Memory B cell (primary cell): ENCODE data around the gene IGHMBP2.

Experiments
- ATAC-seq: fragments of 150-1000 bp; cut with Tn5 transposase; 2 replicates; pipeline ENCODE4 v1.10.0; 2021; ENCODE audit warnings: low read depth, mild to moderate bottlenecking, moderate library complexity
- DNase-seq, 2 donors: peaks; one replicate each; pipeline ENCODE4 v3.0.0; 2022; ENCODE audit warnings: low spot score in 2 of 2
- H3K27ac Mint-ChIP-seq: one replicate; pipeline ENCODE4 v1.8.0; 2022; ENCODE audit warnings: mild to moderate bottlenecking, moderate library complexity, mixed read lengths
- H3K27me3 Mint-ChIP-seq: one replicate; pipeline ENCODE4 v1.8.0; 2022; ENCODE audit warnings: mixed read lengths
- H3K36me3 Mint-ChIP-seq: one replicate; pipeline ENCODE4 v1.8.0; 2022; ENCODE audit warnings: mild to moderate bottlenecking, mixed read lengths
- H3K4me1 Mint-ChIP-seq: one replicate; pipeline ENCODE4 v1.8.0; 2022; ENCODE audit warnings: mixed read lengths
- H3K4me3 Mint-ChIP-seq: one replicate; pipeline ENCODE4 v1.8.0; 2022; ENCODE audit warnings: mild to moderate bottlenecking, moderate library complexity, mixed read lengths
- H3K9me3 Mint-ChIP-seq: one replicate; pipeline ENCODE4 v1.8.0; 2022; ENCODE audit warnings: mixed read lengths

IGHMBP2 gene

DNA sequence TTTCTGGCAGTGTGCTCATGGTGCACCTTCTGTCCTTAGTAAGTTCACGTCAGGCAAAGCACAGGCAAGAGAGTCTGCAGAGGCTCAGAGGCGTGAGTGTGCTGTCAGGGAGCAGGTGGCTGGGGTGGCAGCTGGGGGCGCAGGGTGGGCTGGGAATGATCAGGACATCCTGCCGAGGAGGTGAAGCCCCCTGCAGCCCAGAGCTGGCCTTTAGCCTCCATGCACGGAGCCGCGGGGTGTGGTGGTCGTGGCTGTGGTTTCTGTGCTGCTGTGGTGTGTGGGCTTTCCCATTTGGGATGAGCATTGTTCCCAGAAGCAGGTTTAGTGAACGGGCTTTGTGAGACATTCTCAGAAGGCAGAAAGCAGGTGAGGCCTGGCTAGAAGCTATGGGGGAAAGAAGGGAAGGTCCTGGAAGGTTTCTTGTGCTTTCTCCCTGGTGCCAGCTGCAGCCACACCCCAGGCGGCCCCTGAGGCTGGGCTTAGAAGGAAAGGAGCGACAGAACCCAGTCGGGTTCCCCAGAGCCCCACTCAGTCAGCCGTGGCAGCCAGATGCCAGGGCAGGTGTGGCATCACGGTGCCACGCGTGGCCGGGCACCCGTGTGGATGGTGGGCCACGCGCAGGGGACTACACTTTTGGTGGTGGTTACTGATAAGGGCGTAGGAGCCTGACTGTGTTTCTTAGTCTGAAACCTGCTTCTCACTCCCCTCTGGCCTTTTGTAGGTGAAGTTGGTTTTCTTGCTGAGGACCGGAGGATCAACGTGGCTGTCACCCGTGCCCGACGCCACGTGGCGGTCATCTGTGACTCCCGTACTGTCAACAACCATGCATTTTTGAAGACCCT is 32.0 kb downstream of the IGHMBP2 start:
- no peak for ATAC-seq
- no peaks in the 10 kb centered on the region for H3K4me1 Mint-ChIP-seq
- no peak overlapping the region for H3K4me3 Mint-ChIP-seq
- peaks cover 22% of the 10 kb centered on the region for H3K36me3 Mint-ChIP-seq
- no peaks in the 10 kb centered on the region for H3K27me3 Mint-ChIP-seq
- no peaks in the 10 kb centered on the region for H3K9me3 Mint-ChIP-seq
- no peak overlapping the region for H3K27ac Mint-ChIP-seq
- DNase-seq: no peak

DNA sequence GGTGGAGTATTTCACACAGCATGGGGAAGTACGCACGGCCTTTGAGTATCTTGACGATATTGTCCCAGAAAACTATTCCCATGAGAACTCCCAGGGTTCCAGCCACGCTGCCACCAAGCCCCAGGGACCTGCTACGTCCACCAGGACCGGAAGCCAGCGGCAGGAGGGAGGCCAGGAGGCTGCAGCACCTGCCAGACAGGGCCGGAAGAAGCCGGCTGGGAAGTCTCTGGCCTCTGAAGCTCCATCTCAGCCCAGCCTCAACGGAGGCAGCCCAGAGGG is 32.6 kb downstream of the IGHMBP2 start:
- Mint-ChIP-seq H3K27me3 (no peaks in the 10 kb centered on the region), H3K27ac (no peak overlapping the region), H3K4me1 (no peaks in the 10 kb centered on the region), H3K4me3 (no peak overlapping the region), H3K9me3 (no peaks in the 10 kb centered on the region), H3K36me3 (peaks cover 24% of the 10 kb centered on the region)
- DNase-seq: no peak
- no peak for ATAC-seq

DNA sequence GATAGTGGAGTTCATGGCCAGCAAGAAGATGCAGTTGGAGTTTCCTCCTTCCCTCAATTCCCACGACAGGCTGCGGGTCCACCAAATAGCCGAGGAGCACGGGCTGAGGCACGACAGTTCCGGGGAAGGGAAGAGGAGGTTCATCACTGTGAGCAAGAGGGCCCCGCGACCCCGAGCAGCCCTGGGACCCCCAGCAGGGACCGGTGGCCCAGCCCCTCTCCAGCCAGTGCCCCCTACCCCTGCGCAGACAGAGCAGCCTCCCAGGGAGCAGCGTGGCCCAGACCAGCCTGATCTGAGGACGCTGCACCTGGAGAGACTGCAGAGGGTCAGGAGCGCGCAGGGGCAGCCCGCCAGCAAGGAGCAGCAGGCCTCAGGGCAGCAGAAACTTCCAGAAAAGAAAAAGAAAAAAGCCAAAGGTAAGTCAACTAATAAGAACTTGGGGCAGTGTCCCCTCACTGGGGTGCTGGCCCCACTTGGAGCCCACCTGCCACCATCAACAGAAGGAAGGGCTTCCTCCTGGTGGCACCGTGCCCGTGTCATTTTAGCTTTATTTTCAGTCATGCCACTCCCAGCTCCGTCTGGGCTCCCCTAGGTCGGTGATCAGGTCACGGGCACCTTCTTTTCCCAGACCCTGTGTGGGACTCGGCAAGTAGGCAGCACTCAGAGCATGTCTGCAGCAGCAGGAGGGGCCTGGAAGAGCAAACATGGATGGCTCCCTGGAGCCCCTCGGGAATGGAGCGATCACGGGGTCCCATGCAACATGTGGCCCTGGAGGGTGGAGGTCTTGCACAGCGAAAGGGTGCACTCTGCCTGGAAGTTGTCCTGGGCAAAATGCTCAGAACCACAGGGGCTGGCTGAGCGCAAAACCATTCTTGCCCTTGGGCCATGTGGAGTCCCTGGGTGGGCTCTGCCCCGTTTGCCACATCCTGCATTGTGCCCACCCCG is 33.3 kb downstream of the IGHMBP2 start:
- H3K9me3 Mint-ChIP-seq: no peaks in the 10 kb centered on the region
- DNase-seq (no peak), ATAC-seq (no peak)
- no peaks in the 10 kb centered on the region for H3K27me3 Mint-ChIP-seq
- H3K36me3 Mint-ChIP-seq: peaks cover 20% of the 10 kb centered on the region
- H3K4me1 Mint-ChIP-seq: no peaks in the 10 kb centered on the region
- no peak overlapping the region for H3K4me3 Mint-ChIP-seq
- H3K27ac Mint-ChIP-seq: no peak overlapping the region

DNA sequence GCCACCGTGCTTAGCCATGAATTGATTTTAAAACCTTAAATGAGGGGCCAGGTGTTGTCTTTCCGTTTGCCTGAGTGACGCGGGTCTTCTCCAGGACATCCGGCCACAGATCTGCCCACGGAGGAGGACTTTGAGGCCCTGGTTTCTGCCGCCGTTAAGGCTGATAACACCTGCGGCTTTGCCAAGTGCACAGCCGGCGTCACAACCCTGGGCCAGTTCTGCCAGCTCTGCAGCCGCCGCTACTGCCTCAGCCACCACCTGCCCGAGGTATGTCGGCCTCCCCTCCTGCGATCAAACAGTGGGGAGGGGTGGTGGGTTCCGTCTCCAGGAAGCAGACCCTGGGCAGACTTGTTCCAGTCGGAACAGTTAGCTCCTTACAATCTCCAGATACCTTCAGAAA is 34.4 kb downstream of the IGHMBP2 start:
- Mint-ChIP-seq H3K4me3 (no peak overlapping the region), H3K27me3 (no peaks in the 10 kb centered on the region), H3K36me3 (peaks cover 18% of the 10 kb centered on the region), H3K27ac (no peak overlapping the region), H3K9me3 (no peaks in the 10 kb centered on the region), H3K4me1 (no peaks in the 10 kb centered on the region)
- DNase-seq (no peak), ATAC-seq (no peak)

DNA sequence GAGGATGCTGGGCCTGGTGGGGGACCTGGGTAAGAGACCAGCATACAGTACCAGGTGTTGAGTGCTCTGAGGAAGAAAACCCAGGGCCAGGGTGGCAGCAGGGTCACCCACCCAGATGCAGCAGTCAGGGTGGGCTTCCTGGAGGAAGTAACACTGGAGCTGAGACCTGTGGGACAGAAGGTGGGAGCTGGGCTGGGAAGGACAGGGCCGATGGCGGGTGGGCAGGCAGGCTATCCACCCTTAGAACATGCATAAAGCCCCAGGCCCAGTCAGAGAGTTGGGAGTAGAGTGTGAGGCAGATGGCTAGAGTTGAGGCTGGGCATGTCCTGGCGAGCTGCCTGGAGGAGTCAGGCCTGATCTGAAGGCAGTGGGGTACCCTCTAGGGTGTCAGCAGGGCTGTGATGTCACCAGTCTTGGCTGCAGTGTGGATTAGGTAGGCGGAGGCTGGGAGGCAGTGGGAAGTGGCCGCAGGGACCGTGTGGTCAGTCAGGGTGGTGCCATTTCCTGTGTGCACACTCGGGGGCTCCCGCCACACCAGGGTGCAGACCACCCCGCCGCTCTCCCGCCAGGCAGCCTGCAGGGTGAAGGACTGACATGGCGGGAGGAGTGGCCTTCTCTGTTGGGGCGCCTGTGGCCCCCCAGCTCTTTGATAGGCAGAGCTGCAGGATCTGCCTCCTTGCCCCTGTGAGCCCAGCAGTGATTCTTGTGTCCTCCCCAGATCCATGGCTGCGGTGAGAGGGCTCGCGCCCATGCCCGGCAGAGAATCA is 35.3 kb downstream of the IGHMBP2 start:
- Mint-ChIP-seq H3K27ac (no peak overlapping the region), H3K4me1 (no peaks in the 10 kb centered on the region), H3K36me3 (peaks cover 18% of the 10 kb centered on the region), H3K4me3 (no peak overlapping the region), H3K27me3 (no peaks in the 10 kb centered on the region), H3K9me3 (no peaks in the 10 kb centered on the region)
- ATAC-seq (no peak), DNase-seq (no peak)

DNA sequence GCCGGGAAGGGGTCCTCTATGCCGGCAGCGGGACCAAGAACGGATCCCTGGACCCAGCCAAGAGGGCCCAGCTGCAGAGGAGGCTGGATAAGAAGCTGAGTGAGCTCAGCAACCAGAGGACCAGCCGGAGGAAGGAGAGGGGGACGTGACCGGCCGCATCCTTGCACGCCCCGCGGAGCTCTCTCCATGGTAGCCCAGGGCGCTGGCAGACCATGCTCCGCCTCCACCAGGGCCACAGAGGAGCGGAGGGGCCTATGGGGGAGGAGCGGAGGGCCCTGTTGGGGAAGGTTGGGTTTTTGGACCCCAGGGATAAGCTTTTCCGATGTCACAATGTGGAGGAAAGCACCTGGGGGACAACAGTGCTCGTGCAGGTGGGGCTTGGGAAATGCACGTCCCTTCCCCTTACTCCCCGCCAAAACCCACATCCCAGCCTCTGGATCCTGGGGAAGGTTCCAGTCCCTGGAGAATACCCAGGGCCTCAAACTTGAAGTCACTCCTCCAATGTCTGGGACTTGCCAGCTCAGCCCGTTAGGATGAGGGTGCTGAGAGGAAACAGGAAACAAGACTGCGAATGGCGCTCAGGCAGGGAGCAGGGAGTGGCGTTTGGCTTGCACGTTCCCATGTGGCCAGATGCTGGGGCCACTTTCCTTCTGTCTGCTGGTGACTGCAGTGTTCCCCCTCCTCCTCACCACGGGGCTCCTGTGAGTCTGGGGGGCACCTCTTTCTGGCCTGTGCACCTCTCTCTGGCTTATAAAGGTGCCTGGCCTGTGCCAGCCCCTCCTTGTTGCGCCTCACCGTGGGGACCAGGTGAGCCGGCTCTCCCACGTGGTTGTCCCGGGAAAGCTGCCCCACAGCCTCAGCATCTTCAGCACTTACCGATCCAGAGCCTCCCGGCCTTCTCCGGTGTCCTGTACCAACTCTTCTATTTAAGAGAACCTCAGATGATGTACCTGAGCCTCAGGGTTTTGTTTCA is 36.2 kb downstream of the IGHMBP2 start:
- Mint-ChIP-seq H3K4me3 (no peak overlapping the region), H3K36me3 (peaks cover 17% of the 10 kb centered on the region), H3K4me1 (no peaks in the 10 kb centered on the region), H3K27me3 (no peaks in the 10 kb centered on the region), H3K9me3 (no peaks in the 10 kb centered on the region), H3K27ac (no peak overlapping the region)
- no peak for DNase-seq
- ATAC-seq: no peak

- H3K36me3 Mint-ChIP-seq: peaks cover 14% of the 10 kb centered on the region
- H3K27ac Mint-ChIP-seq: no peak overlapping the region
- H3K4me1 Mint-ChIP-seq: no peaks in the 10 kb centered on the region
These were observed 37.1 kb downstream of the IGHMBP2 start for GRCh38 chr11:68940651-68941323.

DNA sequence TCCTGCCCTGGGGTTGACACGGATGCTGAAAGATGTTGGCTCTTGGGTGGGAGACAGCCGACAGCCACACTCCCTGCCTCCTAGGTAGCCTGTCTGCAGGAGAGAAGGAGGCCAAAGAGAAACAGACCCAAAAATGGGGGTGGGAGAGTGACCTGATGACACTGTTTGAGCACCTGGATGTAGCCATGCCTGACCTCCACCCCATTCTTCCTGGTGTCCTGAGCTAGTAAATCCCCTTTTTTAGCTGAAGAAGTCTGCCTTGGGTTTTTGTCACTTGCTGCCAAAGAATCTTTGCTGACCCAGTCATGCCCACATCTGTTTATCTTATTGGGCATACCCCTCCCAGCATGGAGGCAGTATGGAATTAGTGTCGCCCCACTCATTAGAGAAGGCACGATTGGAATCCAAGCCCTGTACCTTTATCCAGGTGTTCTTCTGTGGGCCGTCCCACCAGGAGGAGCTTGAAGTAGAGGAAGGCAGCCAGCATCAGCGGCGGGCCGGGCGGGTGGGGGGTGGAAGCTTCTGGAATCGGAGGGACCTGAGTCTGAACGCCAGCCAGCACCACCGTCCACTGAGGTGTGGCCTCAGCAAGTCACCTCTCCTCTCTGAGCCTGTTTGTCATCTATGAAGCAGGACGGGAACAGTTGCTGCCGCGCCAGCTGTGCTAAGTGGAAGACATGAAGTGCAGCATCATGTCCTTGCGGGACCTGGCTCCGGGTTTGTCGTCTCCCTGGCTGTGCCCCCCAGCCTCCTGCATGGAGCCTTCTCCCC is 37.8 kb downstream of the IGHMBP2 start:
- DNase-seq (no peak), ATAC-seq (no peak)
- Mint-ChIP-seq H3K4me1 (no peaks in the 10 kb centered on the region), H3K36me3 (peaks cover 12% of the 10 kb centered on the region), H3K27ac (no peak overlapping the region), H3K4me3 (no peak overlapping the region), H3K27me3 (no peaks in the 10 kb centered on the region), H3K9me3 (no peaks in the 10 kb centered on the region)

More at GRCh38 chr11:68940651-68941323, 37.1 kb downstream of the IGHMBP2 start:
- no peak for DNase-seq
- H3K9me3 Mint-ChIP-seq: no peaks in the 10 kb centered on the region
- H3K4me3 Mint-ChIP-seq: no peak overlapping the region
- ATAC-seq: no peak
- no peaks in the 10 kb centered on the region for H3K27me3 Mint-ChIP-seq

- Mint-ChIP-seq H3K4me3 (no peak overlapping the region), H3K4me1 (no peaks in the 10 kb centered on the region), H3K27ac (no peak overlapping the region), H3K27me3 (no peaks in the 10 kb centered on the region), H3K36me3 (peaks cover 10% of the 10 kb centered on the region), H3K9me3 (no peaks in the 10 kb centered on the region)
- ATAC-seq (no peak), DNase-seq (no peak)
These were observed 38.5 kb downstream of the IGHMBP2 start for GRCh38 chr11:68942095-68942620.

GRCh38 chr11:68942751-68943271 is 39.1 kb downstream of the IGHMBP2 start:
- H3K27ac Mint-ChIP-seq: no peak overlapping the region
- DNase-seq (no peak), ATAC-seq (no peak)
- no peaks in the 10 kb centered on the region for H3K9me3 Mint-ChIP-seq
- H3K36me3 Mint-ChIP-seq: peaks cover 10% of the 10 kb centered on the region
- no peaks in the 10 kb centered on the region for H3K27me3 Mint-ChIP-seq
- H3K4me3 Mint-ChIP-seq: no peak overlapping the region
- no peaks in the 10 kb centered on the region for H3K4me1 Mint-ChIP-seq

- ATAC-seq: no peak
- DNase-seq: no peak
- no peak overlapping the region for H3K27ac Mint-ChIP-seq
- H3K27me3 Mint-ChIP-seq: no peaks in the 10 kb centered on the region
- no peaks in the 10 kb centered on the region for H3K4me1 Mint-ChIP-seq
- no peaks in the 10 kb centered on the region for H3K9me3 Mint-ChIP-seq
- H3K36me3 Mint-ChIP-seq: no peaks in the 10 kb centered on the region
- no peak overlapping the region for H3K4me3 Mint-ChIP-seq
These were observed 42.9 kb downstream of the IGHMBP2 start for GRCh38 chr11:68946416-68947090.
